ENCODE measurements around the gene GNB1. TPM values are rescaled to one million over a fixed set of nuclear protein-coding genes. Genes with fewer than 3 reads are reported as not detected.
"Not testable (repeated sequence)": the region's sequence is repeated elsewhere in the genome, so short reads cannot be mapped to it uniquely, and the experiment has no call there.

Gene GNB1
- total and polyA plus RNA-seq, 2 experiments from 2014 or later, result 134 to 175 TPM

DNA sequence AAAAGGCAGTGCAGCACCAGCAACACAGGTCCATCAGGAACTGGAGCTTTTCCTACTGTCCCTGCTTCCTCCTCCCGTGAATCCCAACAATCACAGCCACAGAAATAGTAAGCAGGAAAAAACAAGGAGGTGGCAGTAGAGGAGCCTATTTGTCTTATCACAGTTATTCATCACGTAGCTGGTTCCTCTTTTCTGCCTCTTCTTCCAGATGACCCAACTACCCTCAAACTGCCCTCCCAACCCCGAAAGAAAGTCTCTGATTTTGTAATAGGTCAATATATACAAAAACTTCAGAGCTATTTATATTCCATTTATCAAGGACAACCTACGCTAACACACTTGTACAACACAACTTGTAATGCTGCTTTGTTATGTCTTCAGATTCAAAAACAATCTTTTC, 21.4 kb downstream of the GNB1 start:
- H3K4me3 ChIP-seq, result no peak overlapping the region
- H2AFZ ChIP-seq, result no peak overlapping the region
- H4K20me1 ChIP-seq (ENCODE audit: insufficient read depth, poor library complexity, severe bottlenecking), result peaks cover 99% of the 10 kb centered on the region
- peaks cover 100% of the 10 kb centered on the region for H3K79me2 ChIP-seq
- no peaks in the 10 kb centered on the region for H3K9me2 ChIP-seq (replicated peaks; ENCODE audit: insufficient read depth)
- H3K27ac ChIP-seq, result no peak overlapping the region
- 82% methylated on average over 4 of the region's 4 CpGs for WGBS (ENCODE audit: low lambda C conversion rate, missing lambda C conversion rate)
- H3K9me3 ChIP-seq (ENCODE audit: low read depth), result no peaks in the 10 kb centered on the region
- no peaks in the 10 kb centered on the region for H3K27me3 ChIP-seq
- DNase-seq (ENCODE audit: low spot score), result no peak
- H3K4me1 ChIP-seq (ENCODE audit: insufficient read depth), result no peaks in the 10 kb centered on the region
- H3K4me2 ChIP-seq, result no peak overlapping the region
- no peaks in the 10 kb centered on the region for H3K36me3 ChIP-seq (replicated peaks; ENCODE audit: insufficient read depth, low read depth)
- TF ChIP-seq EZH2phosphoT487 (IDR thresholded peaks at IDR 0.05; ENCODE audit: low read depth, severe bottlenecking, unreplicated experiment) (no peak), EZH2 (IDR thresholded peaks at IDR 0.05; ENCODE audit: borderline replicate concordance) (no peak)
- TF ChIP-seq, protein P1, sequence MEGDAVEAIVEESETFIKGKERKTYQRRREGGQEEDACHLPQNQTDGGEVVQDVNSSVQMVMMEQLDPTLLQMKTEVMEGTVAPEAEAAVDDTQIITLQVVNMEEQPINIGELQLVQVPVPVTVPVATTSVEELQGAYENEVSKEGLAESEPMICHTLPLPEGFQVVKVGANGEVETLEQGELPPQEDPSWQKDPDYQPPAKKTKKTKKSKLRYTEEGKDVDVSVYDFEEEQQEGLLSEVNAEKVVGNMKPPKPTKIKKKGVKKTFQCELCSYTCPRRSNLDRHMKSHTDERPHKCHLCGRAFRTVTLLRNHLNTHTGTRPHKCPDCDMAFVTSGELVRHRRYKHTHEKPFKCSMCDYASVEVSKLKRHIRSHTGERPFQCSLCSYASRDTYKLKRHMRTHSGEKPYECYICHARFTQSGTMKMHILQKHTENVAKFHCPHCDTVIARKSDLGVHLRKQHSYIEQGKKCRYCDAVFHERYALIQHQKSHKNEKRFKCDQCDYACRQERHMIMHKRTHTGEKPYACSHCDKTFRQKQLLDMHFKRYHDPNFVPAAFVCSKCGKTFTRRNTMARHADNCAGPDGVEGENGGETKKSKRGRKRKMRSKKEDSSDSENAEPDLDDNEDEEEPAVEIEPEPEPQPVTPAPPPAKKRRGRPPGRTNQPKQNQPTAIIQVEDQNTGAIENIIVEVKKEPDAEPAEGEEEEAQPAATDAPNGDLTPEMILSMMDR (IDR thresholded peaks at IDR 0.05; ENCODE audit: poor library complexity), result no peak

DNA sequence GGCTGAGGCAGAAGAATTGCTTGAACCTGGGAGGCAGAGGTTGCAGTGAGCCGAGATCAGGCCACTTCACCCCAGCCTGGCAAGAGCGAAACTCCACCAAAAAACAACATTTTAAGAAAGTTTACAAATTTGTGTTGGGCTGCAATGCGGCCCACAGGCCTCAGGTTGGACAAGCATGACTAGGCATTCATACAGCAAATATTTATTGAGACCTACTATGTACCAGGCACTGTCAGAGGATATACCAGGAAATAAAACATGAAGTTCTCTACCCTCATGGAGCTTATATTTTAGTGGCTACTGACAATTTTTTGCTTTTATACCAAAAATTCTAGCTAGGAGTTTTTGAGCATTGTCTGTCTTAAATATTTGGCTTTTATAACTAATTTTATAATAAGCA, 23.7 kb downstream of the GNB1 start:
- Histone ChIP-seq H3K4me2 (no peak overlapping the region), H3K4me3 (no peak overlapping the region), H3K4me1 (ENCODE audit: insufficient read depth) (peaks cover 11% of the 10 kb centered on the region), H3K9me3 (ENCODE audit: low read depth) (no peaks in the 10 kb centered on the region), H3K9me2 (replicated peaks; ENCODE audit: insufficient read depth) (no peaks in the 10 kb centered on the region), H3K27ac (no peak overlapping the region), H4K20me1 (ENCODE audit: insufficient read depth, poor library complexity, severe bottlenecking) (peaks cover 99% of the 10 kb centered on the region), H3K27me3 (no peaks in the 10 kb centered on the region), H3K36me3 (replicated peaks; ENCODE audit: insufficient read depth, low read depth) (no peaks in the 10 kb centered on the region), H2AFZ (no peak overlapping the region), H3K79me2 (peaks cover 100% of the 10 kb centered on the region)
- TF ChIP-seq, protein P1 (IDR thresholded peaks at IDR 0.05; ENCODE audit: poor library complexity), result no peak
- TF ChIP-seq EZH2 (IDR thresholded peaks at IDR 0.05; ENCODE audit: borderline replicate concordance) (no peak), EZH2phosphoT487 (IDR thresholded peaks at IDR 0.05; ENCODE audit: low read depth, severe bottlenecking, unreplicated experiment) (no peak)
- DNase-seq (ENCODE audit: low spot score), result no peak
- 98% methylated on average over 3 of the region's 3 CpGs for WGBS (ENCODE audit: low lambda C conversion rate, missing lambda C conversion rate)

DNA sequence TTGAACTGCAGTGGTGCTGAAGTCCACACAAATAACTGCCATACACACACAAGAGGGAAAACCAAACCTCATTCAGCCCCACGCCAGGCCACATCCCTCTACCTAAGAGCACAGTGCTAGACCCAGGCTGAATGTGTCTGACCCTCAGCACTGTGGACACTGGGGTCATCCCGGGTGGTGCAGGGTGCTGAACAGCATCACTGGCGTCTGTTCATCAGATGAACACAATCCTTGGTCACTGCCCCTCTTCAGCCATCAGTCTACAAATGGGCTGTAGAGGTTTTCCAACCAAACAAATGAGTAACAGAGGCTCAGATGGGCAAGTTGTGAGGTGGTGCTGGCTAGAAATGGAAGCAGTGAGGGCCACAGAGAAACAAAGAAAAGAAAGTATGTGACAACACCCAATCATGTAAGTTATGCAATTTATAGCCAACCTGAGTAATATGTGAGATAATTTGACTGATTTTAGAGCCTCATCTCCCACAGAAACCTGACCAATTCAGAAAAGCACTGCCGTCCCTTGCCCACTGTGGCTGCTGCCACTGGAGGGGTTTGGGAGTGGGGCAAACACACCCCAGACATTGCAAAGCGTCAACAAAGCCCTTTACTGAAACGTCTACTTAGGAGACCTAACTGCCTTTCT, 27.9 kb downstream of the GNB1 start:
- peaks cover 99% of the 10 kb centered on the region for H4K20me1 ChIP-seq (ENCODE audit: insufficient read depth, poor library complexity, severe bottlenecking)
- TF ChIP-seq EZH2phosphoT487 (IDR thresholded peaks at IDR 0.05; ENCODE audit: low read depth, severe bottlenecking, unreplicated experiment), result no peak
- TF ChIP-seq, protein P1 (IDR thresholded peaks at IDR 0.05; ENCODE audit: poor library complexity), result no peak
- TF ChIP-seq EZH2 (IDR thresholded peaks at IDR 0.05; ENCODE audit: borderline replicate concordance), result no peak
- H3K79me2 ChIP-seq, result peaks cover 100% of the 10 kb centered on the region
- H3K4me3 ChIP-seq, result no peak overlapping the region
- H2AFZ ChIP-seq, result no peak overlapping the region
- peak overlapping the region; percentile 20 for H3K27ac ChIP-seq
- no peaks in the 10 kb centered on the region for H3K9me3 ChIP-seq (ENCODE audit: low read depth)
- no peaks in the 10 kb centered on the region for H3K27me3 ChIP-seq
- no peak for DNase-seq (ENCODE audit: low spot score)
- no peaks in the 10 kb centered on the region for H3K9me2 ChIP-seq (replicated peaks; ENCODE audit: insufficient read depth)
- no peaks in the 10 kb centered on the region for H3K36me3 ChIP-seq (replicated peaks; ENCODE audit: insufficient read depth, low read depth)
- peaks cover 37% of the 10 kb centered on the region for H3K4me1 ChIP-seq (ENCODE audit: insufficient read depth)
- WGBS (ENCODE audit: low lambda C conversion rate, missing lambda C conversion rate), result 75% methylated on average over 6 of the region's 6 CpGs
- H3K4me2 ChIP-seq, result peak overlapping the region; percentile 7

DNA sequence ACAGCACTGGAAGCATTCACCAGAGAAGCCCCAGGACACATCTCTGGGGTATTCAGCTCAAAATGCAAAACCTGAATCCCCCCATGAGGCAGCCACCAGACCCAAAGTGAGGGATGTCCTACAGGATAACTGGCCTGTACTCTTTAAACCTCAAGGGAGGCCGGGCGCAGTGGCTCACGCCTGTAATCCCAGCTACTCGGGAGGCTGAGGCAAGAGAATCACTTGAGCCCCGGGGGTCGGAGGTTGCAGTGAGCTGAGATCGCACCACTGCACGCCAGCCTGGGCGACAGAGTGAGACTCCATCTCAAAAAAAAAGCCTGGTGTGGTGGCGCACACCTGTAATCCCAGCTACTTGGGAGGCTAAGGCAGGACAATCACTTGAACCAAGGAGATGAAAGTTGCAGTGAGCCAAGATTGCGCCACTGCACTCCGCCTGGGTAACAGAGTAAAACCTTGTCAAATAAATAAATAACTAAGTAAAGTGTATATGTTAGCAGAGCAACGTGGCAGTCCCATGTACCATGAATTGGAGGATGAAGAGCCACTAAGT, 29.1 kb downstream of the GNB1 start:
- H3K27ac ChIP-seq; H3K9me2 ChIP-seq (replicated peaks; ENCODE audit: insufficient read depth); H3K4me3 ChIP-seq; H3K9me3 ChIP-seq (ENCODE audit: low read depth); H3K4me2 ChIP-seq; H3K27me3 ChIP-seq; H3K36me3 ChIP-seq (replicated peaks; ENCODE audit: insufficient read depth, low read depth); H2AFZ ChIP-seq; DNase-seq (ENCODE audit: low spot score): not testable (repeated sequence)
- H3K79me2 ChIP-seq, result peaks cover 100% of the 10 kb centered on the region
- peaks cover 42% of the 10 kb centered on the region for H3K4me1 ChIP-seq (ENCODE audit: insufficient read depth)
- H4K20me1 ChIP-seq (ENCODE audit: insufficient read depth, poor library complexity, severe bottlenecking), result peaks cover 100% of the 10 kb centered on the region
- WGBS (ENCODE audit: low lambda C conversion rate, missing lambda C conversion rate), result 94% methylated on average over 13 of the region's 13 CpGs
